ENCODE measurements around the gene C14orf39.

GRCh38 chr14:60514741-60515491 is 29.1 kb upstream of the C14orf39 start:
- TF ChIP-seq CTCF (IDR thresholded peaks at IDR 0.05) (peak in 4 of 5 experiments; percentile 23 to 48 (median 26)), POLR2A (IDR thresholded peaks at IDR 0.05) (no peak)

All from tibial nerve (tissue), 3 donors.